Islet precursor cell (in vitro differentiated cells): ENCODE data around the gene SCYGR3.
"Not testable (repeated sequence)": the region's sequence is repeated elsewhere in the genome, so short reads cannot be mapped to it uniquely, and the experiment has no call there.

Experiments
- DNase-seq: peaks from one replicate; pipeline ENCODE4 v3.0.0-alpha.2; 2018

The SCYGR3 gene

DNA sequence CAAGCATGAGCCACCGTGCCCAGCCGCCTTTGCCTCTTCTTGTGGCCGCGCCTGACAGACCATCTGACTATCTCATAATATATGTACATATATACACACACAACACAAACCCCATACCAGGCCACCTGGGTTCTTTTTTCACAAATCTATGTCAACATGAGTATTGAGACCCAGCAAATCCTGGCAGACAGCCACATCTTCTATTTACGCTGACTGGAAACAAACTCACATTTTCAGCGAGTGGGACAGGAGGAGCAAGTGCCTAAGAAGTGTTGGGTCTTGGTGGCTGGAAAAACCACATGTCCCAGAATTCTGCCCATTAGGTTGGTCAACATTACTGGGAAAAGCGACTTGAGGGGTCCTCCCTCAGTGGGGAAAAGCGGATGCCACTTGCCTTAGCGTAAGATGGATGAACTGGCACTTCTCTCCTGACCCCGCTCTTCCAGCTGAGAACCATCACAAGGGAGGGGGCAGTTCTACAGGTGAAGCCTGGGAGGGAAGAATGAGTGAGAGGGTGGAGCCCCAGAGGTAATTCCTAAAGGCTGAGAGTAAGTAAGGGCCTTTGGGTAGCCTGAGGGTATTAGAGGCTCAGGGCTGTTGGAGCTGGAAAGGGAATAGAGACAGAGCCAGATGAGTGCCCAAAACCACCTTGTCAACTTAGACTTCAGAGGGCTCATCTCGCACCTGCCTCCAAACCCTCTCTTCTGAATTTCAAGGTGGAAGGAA lies 1.9 kb downstream of the SCYGR3 start:
- DNase-seq, result no peak

DNA sequence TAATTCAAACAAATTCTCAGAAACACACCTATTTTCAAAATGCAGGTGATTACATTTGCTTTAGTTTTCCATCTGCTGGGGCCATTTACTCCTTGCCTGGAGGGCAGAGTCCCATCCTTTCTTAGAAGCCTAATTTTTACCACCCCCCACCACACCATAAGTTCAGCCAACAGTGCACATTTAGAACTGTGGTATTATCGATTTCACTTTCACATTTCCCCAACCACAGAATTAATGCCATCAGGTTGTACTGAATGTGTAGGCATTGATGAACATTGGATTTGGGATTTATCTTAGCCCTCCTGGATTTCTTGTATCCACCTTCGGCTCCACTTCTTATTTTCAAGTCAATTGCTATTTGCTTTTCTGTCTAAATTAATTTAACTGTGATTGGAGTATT lies 4.5 kb downstream of the SCYGR3 start:
- DNase-seq, result no peak

DNA sequence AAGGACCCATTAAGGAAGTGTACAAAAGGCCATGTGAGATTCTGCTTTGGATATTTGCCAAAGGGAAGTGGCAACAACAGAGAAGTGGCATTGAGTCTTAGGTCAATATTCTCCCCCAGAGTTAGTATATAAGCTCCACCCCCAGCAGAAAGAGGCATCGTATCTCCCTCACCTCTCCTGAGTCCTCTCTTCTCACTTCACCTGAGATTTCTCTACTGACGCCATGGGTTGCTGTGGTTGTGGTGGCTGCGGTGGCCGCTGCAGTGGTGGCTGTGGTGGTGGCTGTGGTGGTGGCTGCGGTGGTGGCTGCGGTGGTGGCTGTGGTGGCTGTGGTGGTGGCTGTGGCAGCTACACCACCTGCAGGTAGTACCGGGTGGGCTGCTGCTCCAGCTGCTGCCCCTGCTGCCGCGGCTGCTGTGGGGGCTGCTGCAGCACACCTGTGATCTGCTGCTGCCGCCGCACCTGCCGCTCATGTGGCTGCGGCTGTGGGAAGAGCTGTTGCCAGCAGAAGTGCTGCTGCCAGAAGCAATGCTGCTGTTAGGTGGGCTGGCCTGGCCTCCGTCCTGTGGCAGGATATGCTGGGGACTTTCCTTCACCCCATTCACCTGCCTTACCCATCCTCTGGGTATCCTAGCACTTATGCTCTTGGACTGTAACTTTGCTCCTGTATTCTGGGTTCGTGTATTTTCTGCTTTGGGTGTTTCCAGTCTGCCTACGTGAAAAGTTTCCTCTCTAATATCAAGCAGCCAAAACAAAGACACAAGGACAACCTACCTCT lies 5.9 kb downstream of the SCYGR3 start:
- DNase-seq, result no peak

DNA sequence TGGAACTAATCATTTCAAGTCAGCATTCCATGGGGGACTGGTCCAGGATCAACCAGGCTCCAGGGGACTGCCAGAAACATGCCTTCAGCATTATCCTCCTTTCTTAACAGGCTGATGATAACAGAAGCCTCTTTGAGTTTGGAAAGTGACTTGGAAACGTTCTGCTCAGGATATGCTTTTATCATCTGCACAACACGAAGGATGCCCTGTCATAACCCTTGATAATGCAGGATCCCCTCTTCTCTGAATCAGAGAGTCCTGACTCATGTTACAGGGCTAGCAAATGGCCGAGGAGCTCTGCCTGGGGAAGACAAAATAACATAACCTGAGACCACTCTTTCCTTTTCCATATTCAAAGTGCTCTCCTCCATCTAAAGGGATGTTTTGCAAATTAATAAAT lies 6.7 kb downstream of the SCYGR3 start:
- DNase-seq, result no peak

DNA sequence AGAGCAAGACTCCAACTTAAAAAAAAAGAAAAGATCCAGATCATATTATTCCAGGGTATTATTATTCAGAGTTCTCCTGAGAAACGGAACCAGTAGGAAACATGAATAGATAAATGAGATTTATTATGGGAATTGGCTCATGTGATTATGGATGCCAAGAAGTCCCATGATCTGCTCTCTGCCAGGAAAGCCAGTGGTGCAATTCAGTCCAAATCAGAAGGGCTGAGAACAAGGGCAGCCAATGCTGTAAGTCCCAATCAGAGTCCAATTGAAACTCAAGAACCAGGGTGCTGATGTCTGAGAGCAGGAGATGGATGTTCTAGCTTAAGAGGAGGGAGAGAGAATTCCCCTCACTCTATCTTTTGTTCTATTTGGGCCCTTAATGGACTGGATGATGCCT lies 8.2 kb downstream of the SCYGR3 start:
- no peak for DNase-seq

DNA sequence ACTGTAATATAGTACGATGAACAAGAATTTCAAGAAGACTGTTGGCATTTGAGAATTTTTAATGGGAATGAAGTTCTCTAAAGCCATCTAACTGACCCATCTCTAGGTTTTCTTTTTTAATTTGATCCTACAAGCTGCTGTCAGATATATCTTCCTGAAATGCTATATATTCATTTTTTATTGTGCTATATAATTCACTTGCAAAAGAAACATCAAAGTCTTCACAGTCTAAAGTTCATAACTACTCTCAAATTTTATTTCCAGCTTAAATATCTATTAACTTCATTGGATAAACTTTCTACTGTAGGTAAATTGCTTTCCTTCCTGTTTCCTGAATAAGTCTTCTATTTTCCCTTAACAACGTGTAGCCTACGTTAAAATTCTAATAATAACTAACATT lies 12.3 kb downstream of the SCYGR3 start:
- no peak for DNase-seq

DNA sequence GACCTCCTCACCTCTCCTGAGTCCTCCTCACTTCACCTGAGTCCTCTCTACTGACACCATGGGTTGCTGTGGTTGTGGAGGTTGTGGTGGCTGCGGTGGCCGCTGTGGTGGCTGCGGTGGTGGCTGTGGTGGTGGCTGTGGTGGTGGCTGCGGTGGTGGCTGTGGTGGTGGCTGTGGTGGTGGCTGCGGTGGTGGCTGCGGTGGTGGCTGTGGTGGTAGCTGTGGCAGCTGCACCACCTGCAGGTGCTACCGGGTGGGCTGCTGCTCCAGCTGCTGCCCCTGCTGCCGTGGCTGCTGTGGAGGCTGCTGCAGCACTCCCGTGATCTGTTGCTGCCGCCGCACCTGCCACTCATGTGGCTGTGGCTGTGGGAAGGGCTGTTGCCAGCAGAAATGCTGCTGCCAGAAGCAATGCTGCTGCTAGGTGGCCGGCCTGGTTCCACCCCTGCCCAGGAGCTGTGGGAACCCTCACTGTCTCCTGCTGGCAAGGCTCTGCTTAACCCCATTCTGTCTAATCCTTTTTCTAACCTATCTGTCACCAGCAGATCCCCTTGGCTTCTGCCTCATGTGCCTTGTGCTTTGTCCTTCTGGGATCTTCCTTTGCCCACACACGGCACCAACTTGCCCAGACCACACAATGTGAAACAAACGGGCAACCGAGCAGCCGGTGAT lies 15.7 kb downstream of the SCYGR3 start, which contains the start of gene SCYGR2:
Gene SCYGR2 (plus strand): TSS at position 59 of the 669 bp plus-strand sequence. CDS start 0 bp downstream, at position 59.
- not testable (repeated sequence) for DNase-seq

DNA sequence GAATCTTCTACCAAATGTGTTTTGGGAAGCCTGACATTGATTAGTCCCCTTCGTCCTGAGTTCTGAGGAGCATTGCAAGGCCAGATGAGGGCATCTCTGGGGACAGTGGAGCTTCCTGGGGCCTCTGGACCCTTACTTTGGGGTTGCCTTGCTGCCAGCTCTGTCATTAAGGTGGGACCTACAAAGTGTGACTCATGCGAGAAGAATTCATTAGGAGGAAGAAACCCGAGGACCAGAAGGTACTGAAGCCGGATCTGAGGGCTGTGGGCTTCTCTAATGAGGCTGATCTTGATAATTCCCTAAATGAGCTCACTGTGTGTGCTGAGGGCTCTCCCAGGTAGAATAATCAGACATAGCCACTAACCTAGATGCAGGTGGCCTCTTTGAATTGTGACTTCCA lies 16.6 kb downstream of the SCYGR3 start:
- peak; percentile 72 for DNase-seq

DNA sequence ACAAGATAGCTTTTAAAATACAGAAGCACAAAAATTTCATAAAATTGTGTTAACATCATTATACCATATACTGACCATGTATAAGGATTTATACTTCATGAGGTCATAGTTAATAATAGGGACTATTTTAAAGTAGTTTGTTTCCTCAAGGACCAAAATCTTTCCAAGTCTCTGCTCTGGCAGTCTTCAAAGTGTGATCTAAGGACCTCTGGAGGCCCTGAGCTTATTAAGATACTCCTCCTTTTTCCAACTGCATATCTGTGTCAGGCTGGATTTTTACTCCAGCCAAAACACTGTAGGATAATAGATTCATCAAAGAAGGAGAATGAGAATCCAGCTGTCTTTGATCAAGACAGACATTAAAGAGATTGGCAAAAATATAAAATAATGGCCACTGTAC lies 17.6 kb downstream of the SCYGR3 start:
- DNase-seq, result no peak

DNA sequence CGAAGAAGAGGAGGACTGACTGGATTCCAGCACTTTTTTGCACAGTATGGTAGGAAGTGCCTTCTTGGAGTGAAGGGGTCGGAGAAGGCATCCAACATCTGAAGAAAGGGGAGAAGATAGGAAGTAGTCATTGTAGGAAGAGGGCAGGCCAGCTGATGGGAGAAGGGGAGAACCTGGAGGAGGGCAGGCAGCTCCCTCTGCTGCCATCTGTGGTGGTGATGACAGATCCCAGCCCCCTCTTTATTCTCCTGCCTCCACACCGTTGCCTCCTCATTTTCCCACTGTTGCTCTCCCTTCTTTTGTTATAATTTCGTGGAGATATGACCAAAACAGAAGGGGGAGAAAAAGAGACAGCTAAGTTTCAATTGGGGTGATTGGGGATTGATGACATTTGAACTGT lies 18.8 kb downstream of the SCYGR3 start:
- no peak for DNase-seq

DNA sequence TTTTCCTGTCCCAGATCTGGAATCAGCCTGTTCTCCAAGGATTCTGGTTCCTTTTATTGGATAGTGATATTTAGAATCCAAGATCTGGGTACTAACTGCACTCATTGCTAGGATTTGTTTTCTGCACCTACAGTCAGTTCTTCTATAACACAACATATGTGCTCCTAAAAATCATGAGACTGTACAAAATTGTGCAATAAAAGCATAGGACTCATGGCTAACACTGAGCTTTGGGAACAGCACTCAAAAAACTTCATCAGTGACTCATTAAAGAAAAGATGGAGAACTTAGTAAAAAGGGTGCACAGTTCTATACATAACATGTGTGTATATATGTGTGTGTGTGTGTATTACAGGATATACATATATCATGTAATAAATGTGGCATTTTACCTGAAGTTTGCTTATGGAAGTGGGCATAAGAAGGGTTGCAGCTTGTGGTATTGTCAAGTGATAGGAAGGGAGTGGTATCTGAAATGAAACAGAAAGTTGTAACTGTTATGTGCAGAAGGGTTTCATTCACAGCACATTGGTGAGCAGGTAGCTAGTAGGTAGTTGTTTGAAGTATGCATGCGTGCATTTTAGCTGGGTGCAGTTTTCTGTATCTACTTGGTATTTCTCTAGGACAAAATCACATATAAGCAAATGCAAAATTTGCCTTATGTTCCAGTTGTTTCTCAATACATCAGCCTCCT lies 21.8 kb downstream of the SCYGR3 start:
- no peak for DNase-seq

DNA sequence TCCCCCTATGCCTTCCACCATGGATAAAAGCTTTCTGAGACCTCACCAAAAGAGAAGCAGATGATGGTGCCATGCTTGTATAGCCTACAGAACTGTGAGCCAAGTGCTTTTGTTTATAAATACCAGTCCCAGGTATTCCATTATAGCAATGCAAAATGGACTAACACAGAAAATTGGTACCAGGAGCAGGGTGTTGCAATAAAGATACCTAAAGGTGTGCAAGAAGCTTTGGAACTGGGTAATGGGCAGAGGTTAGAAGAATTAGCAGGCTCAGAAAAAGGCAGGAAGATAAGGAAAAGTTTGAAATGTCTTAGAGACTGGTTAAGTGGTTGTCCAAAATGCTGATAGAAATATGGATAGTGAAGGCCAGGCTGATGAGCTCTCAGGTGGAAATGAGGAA lies 32.3 kb downstream of the SCYGR3 start:
- DNase-seq, result no peak

DNA sequence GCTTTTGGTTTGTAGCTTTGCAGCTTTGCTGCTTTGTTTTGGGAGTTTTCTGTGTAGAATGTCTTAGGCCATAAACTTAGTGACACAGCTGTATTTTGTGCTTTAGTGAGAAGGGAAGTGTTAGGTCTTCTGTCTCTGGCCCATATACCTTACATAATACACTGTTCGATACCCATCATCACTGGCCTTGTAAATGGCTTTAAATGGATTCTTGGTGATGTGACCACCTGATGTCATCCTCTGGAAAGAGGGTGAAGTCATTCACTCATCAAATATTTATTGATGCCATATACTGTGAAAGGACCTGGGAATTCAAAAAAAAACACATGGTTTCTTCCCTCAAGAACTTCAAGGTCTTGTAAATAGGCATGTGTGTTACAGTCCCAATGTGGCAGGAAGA lies 34.8 kb downstream of the SCYGR3 start:
- DNase-seq, result no peak

DNA sequence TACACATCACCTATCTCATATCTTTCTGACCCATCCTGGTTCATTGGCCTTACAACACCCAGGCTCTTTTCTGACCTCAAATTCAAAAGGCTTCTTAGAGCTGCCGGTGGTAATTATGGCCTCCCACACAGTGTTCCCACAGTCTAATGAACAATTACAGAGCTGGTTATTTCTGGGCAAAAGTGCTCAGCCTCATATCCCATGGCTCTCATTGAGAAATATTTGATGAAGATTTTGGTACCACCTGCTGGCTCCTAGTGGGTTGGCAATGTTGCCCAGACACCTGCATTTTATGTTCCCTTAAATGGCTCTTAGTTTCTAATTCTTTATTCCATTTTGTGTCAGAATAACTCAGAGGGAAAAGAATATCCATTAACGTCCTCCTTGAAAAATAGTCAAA lies 36.0 kb downstream of the SCYGR3 start:
- DNase-seq, result no peak

DNA sequence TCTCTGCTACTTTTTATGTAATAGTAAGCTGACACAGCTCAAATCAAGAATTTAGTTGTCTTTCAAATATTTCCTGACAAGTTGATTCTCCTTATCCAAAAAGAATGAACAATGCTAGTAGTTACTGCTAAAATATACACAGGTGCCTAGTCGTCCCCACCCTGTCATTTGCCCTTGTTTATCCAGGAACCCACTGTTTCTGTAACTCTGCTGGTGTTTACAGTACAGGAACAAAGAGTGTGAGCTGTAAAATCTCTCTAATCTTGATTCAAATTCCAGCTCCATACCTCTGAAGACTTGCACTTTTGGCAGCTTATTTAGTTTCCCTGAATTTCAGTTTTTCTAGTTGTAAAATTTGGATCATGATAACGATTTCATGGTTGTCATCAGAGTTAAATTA lies 37.1 kb downstream of the SCYGR3 start:
- DNase-seq, result no peak

DNA sequence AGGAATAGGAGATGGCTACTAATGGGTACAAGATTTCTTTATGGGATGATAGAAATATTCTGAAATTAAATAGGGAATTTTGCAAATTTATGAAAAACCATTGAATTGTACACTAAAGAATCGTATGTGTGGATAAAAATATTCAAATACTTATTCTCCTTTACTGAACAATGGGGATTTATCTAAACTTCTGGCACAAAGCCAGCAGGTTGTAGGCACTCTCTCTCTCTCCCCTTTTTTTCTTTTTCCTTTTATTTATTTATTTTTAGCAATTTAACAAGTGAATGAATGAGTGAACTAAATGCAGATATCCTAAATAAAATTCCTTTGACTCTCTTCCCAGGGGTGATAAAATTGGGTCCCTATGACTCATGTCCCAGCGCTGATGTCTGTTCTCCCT lies 37.8 kb downstream of the SCYGR3 start:
- no peak for DNase-seq

DNA sequence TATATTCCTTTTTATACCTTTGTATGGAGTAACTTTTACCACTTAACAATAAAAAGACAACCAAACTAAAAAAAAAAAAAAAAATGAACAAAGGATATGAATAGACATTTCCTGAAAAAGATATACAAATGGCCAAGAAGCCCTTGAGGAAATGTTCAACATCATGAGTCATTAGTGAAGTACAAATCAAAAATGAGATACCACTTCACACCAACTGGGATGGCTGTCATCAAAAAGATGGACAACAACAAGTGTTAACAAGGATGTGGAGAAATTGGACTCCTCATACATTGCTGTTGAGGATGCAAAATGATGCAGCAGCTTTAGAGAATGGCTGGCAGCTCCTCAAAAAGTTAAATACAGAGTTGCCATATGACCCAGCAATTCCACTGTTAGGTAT lies 38.5 kb downstream of the SCYGR3 start:
- DNase-seq, result no peak

DNA sequence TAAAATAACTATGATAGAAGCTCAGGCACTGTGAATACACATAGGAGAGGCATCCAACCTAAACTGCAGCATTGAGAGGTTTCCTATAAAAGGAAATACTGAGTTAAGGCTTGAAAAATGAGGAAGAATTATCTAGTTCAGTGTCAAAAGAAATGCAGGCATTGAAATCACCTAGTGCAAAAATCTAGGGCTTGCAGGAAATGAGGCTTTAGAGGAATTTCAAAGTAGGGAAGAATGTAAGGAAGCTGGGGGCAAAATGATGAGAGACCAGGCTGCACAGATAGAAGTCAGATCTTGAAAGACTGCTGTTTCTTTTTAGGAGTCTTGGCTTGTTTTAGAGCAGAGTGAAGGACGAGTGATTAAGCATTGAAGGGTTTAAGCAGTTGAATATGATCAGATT lies 44.0 kb downstream of the SCYGR3 start:
- DNase-seq, result no peak

DNA sequence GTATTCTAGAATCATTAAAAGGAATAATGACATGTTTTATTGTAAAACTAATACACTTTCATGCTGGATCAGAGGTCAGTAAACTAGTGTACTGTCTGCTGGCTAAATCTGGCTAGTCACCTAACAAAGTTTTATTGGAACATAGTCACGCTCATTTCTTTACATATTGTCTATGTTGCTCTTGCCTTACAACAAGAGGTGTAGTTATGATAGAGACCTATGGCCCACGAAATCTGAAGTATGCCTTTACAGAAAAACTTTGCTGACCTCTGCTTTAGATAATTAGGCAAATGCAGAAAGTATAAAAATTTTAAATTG lies 45.8 kb downstream of the SCYGR3 start:
- no peak for DNase-seq

DNA sequence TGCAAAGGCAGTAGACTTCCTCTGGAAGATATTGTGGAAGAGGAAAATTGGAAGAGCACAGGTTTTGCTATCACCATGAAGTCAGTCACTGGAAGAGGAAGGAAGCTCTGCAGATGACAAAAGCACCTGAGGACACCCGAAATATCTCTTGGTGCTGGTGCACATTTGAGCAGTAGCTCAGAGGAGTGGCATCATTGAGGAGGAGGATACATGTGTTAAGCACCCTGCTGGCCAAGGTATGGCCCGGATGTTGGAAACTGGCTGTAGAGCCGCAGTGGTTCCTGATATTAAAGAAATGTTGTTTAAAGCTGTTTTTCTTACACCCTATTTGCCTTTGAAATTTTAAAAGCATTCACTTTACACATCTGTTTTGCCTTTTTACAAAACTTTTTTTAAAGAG lies 48.6 kb downstream of the SCYGR3 start:
- no peak for DNase-seq

DNA sequence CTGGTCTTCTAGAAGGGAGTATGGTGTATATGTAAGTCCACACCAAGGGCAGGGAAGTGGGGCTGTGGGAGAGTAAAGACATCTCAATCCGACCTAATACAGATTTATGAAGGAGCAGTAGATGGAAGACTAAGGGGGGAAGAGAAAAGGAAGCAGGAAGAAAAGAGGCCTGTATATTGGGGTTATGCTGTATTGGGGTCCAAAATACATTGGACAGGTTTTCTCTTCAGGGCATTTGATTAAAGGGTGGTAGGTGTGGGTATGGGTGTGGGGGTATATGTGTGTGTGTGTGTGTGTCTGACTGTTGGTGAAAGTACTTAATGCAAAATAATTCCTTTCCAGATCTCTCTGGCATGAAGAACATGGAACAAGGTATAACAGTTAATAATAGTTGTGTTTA lies 49.6 kb downstream of the SCYGR3 start:
- DNase-seq, result no peak
